ENCODE data around the gene CNOT6.

DNA sequence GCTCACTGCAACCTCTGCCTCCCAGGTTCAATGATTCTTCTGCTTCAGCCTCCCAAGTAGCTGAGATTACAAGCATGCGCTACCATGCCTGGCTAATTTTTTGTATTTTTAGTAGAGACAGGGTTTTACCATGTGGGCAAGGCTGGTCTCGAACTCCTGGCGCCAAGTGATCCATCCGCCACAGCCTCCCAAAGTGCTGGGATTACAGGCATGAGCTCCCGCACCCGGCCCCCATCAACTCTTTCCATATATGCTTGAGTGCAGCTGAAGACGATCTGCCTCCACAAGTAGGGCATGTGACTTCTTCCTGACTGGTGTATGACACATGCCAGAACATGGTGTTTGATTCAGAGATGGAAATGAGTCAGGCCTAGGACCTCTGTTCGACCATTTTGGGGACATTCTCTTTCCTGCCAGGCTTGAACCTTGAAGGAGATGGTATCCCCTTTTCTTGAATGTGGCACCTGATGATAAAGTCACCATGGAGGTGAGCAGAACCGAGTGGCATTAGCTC lies 7.5 kb upstream of the CNOT6 start:
- TF ChIP-seq POLR2A (IDR thresholded peaks at IDR 0.05) = no peak
- TF ChIP-seq, protein P1, sequence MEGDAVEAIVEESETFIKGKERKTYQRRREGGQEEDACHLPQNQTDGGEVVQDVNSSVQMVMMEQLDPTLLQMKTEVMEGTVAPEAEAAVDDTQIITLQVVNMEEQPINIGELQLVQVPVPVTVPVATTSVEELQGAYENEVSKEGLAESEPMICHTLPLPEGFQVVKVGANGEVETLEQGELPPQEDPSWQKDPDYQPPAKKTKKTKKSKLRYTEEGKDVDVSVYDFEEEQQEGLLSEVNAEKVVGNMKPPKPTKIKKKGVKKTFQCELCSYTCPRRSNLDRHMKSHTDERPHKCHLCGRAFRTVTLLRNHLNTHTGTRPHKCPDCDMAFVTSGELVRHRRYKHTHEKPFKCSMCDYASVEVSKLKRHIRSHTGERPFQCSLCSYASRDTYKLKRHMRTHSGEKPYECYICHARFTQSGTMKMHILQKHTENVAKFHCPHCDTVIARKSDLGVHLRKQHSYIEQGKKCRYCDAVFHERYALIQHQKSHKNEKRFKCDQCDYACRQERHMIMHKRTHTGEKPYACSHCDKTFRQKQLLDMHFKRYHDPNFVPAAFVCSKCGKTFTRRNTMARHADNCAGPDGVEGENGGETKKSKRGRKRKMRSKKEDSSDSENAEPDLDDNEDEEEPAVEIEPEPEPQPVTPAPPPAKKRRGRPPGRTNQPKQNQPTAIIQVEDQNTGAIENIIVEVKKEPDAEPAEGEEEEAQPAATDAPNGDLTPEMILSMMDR (IDR thresholded peaks at IDR 0.05) = no peak

All from lower leg skin (tissue), 3 donors.